HepG2 (cell line): ENCODE measurements around the gene CHMP4B. TPM values are rescaled to one million over a fixed set of nuclear protein-coding genes. Genes with fewer than 3 reads are reported as not detected.
A peak's percentile ranks its signal among the peaks of the same experiment; 100 is the strongest.

Experiments used
- JARID2 ChIP-seq: sonication (generic); formaldehyde crosslinking; IDR thresholded peaks from 2 replicates; pipeline ENCODE4 v1.8.1; 2023; ENCODE audit warnings: missing genetic modification reagents, inconsistent platforms; ENCODE audit not compliant: insufficient replicate concordance
- MIER2 ChIP-seq: IDR thresholded peaks from 2 replicates; pipeline ENCODE4 v1.6.1; 2016; ENCODE audit warnings: missing biosample characterization, missing genetic modification reagents
- NBN ChIP-seq: fragments of 450-650 bp; conservative IDR thresholded peaks from 2 replicates; pipeline ENCODE4 v1.6.1; 2017
- NPAS2 ChIP-seq: sonication (generic); formaldehyde crosslinking; IDR thresholded peaks from 2 replicates; pipeline ENCODE4 v1.8.0; 2022; ENCODE audit warnings: mild to moderate bottlenecking, missing genetic modification reagents, borderline replicate concordance
- SRF ChIP-seq: IDR thresholded peaks from 2 replicates; pipeline ENCODE4 v1.6.1; 2011; ENCODE audit warnings: mild to moderate bottlenecking, low read depth, low read length, moderate library complexity
- TBL1XR1 ChIP-seq: fragments of 150-350 bp; IDR thresholded peaks from 2 replicates; pipeline ENCODE4 v1.6.1; 2014; ENCODE audit warnings: borderline replicate concordance, low read length; ENCODE audit not compliant: partially characterized antibody
- polyA plus RNA-seq, 8 experiments: library from polyadenylated mRNA; depleted of rRNA in 3 of 8; stranded (reverse) in 7 of 8; unstranded in 1 of 8; fragments of >200 nt; fragmentation: Illumina TruSeq in 4 of 8; extraction: Trizol in 4 of 8; gene quantifications; 2 replicates each; pipeline versions ENCODE4 v1.2.1 to v1.2.3, GENCODE V29; 2011 to 2016; ENCODE audit warnings: low read depth in 4 of 8, missing spikeins in 1 of 8, mixed read lengths in 1 of 8; ENCODE audit not compliant: insufficient read depth in 1 of 8
- total RNA-seq, 5 experiments: library from RNA; depleted of rRNA; stranded (reverse); fragments of >200 nt; fragmentation: Illumina TruSeq; extraction: Trizol; gene quantifications; 2 replicates each; pipeline ENCODE4 v1.2.3, GENCODE V29; 2016; ENCODE audit warnings: low read depth in 1 of 5
- TF ChIP-seq, protein P1 (sequence below): sonication (generic); formaldehyde crosslinking; IDR thresholded peaks from 2 replicates; pipeline ENCODE4 v1.4.0; 2020; ENCODE audit warnings: mild to moderate bottlenecking, missing genetic modification reagents
- TF ChIP-seq, protein P2 (sequence below): sonication (generic); formaldehyde crosslinking; IDR thresholded peaks from 2 replicates; pipeline ENCODE4 v1.4.0; 2020; ENCODE audit warnings: missing genetic modification reagents, borderline replicate concordance
- TF ChIP-seq, protein P3 (sequence below), 2 experiments: sonication (generic) in 1 of 2; formaldehyde crosslinking in 1 of 2; IDR thresholded peaks; 2 replicates each; pipeline versions ENCODE4 v1.5.1 to v1.6.1; 2011 to 2020; ENCODE audit warnings: borderline replicate concordance in 1 of 2, low read depth in 1 of 2, low read length in 1 of 2, mild to moderate bottlenecking in 1 of 2, missing genetic modification reagents in 1 of 2, moderate library complexity in 1 of 2
- TF ChIP-seq, protein P4 (sequence below): sonication (generic); formaldehyde crosslinking; IDR thresholded peaks from 2 replicates; pipeline ENCODE4; 2020; ENCODE audit warnings: missing genetic modification reagents, mild to moderate bottlenecking, borderline replicate concordance
- TF ChIP-seq, protein P5 (sequence below): sonication (generic); formaldehyde crosslinking; IDR thresholded peaks from 2 replicates; pipeline ENCODE4 v1.4.0; 2020; ENCODE audit warnings: missing genetic modification reagents

CHMP4B gene
- total and polyA plus RNA-seq, 2 of the 13 experiments (the other 11 are each of a cell fraction or from before 2014, with no cell fraction given) = 40.1 to 45.6 TPM

DNA sequence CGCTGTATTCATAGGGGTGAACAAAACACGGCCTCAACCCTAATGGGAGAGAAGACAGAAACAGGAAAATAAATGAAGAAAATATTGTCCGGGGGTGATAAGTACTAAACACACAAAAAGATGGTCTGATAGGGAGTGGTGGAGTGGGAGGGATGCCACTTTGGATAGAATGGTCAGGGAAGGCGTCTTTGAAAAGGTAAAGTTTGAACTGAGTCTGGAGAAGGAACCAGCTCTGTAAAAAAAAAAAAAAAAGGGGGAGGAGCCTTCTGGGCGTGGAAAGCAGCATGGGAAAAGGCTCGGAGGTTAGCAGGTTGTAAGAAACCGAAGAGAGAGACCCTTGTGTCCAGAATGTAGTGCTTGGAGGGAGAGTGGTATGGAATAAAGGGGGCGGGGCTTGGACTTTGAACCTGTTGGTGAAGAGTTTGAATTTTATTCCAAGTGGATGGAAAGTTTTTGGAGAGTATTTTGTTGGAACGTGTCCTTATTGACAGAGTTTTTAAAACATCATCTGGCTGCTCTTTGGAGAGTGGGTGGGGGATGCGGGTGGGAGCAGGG lies 1.8 kb downstream of the CHMP4B start (continued):
- TF ChIP-seq, protein P1, sequence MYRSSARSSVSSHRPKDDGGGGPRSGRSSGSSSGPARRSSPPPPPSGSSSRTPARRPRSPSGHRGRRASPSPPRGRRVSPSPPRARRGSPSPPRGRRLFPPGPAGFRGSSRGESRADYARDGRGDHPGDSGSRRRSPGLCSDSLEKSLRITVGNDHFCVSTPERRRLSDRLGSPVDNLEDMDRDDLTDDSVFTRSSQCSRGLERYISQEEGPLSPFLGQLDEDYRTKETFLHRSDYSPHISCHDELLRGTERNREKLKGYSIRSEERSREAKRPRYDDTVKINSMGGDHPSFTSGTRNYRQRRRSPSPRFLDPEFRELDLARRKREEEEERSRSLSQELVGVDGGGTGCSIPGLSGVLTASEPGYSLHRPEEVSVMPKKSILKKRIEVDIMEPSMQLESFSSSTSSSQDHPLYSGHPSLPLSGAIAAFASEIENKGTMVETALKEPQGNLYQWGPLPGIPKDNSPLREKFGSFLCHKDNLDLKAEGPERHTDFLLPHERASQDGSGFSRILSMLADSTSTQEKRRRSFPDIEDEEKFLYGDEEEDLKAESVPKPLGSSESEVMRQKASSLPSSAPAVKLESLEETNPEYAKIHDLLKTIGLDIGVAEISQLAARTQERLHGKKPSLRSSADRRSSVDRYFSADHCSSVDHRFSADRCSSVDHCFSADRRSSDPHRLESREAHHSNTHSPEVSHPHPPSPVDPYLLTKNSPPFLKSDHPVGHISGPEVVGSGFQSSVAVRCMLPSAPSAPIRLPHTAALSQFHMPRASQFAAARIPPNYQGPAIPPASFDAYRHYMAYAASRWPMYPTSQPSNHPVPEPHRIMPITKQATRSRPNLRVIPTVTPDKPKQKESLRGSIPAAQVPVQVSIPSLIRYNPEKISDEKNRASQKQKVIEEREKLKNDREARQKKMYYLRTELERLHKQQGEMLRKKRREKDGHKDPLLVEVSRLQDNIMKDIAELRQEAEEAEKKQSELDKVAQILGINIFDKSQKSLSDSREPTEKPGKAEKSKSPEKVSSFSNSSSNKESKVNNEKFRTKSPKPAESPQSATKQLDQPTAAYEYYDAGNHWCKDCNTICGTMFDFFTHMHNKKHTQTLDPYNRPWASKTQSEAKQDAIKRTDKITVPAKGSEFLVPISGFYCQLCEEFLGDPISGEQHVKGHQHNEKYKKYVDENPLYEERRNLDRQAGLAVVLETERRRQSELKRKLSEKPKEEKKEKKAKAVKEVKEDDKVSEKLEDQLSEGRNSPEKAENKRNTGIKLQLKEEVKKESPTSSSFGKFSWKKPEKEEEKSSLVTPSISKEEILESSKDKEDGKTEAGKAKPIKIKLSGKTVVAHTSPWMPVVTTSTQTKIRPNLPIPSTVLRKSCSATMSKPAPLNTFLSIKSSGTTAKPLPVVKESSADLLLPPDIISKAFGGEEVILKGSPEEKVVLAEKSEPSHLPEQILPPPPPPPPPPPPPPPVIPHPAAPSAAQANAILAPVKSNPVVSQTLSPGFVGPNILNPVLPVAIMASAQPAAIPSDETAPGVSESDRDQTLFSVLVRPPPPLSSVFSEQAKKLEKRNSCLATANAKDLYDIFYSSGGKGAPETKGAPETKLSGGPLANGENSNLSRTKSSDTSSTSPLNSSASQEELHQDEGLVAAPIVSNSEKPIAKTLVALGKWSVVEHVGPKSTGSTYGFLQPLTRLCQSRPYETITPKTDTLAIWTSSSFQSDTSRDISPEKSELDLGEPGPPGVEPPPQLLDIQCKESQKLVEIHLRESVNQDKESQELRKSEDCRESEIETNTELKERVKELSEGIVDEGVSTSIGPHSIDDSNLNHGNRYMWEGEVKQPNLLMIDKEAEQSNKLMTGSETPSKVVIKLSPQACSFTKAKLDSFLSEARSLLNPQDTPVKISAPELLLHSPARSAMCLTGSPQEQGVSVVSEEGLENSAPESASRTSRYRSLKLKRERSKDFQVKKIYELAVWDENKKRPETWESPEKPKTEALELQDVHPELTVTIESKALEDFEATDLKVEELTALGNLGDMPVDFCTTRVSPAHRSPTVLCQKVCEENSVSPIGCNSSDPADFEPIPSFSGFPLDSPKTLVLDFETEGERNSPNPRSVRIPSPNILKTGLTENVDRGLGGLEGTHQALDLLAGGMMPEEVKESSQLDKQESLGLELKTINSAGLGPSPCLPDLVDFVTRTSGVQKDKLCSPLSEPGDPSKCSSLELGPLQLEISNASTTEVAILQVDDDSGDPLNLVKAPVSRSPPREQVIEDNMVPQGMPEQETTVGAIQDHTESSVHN (CRISPR knock-in tag) = no peak
- TF ChIP-seq NBN (no peak), TBL1XR1 (no peak), MIER2 (CRISPR knock-in tag) (0 out of 2 replicates have a peak, but pooled peaks have one; percentile 20), NPAS2 (CRISPR knock-in tag) (no peak), JARID2 (CRISPR knock-in tag) (peak; percentile 59), SRF (no peak)
- TF ChIP-seq, protein P2, sequence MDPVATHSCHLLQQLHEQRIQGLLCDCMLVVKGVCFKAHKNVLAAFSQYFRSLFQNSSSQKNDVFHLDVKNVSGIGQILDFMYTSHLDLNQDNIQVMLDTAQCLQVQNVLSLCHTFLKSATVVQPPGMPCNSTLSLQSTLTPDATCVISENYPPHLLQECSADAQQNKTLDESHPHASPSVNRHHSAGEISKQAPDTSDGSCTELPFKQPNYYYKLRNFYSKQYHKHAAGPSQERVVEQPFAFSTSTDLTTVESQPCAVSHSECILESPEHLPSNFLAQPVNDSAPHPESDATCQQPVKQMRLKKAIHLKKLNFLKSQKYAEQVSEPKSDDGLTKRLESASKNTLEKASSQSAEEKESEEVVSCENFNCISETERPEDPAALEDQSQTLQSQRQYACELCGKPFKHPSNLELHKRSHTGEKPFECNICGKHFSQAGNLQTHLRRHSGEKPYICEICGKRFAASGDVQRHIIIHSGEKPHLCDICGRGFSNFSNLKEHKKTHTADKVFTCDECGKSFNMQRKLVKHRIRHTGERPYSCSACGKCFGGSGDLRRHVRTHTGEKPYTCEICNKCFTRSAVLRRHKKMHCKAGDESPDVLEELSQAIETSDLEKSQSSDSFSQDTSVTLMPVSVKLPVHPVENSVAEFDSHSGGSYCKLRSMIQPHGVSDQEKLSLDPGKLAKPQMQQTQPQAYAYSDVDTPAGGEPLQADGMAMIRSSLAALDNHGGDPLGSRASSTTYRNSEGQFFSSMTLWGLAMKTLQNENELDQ (CRISPR knock-in tag) = no peak
- TF ChIP-seq, protein P3, sequence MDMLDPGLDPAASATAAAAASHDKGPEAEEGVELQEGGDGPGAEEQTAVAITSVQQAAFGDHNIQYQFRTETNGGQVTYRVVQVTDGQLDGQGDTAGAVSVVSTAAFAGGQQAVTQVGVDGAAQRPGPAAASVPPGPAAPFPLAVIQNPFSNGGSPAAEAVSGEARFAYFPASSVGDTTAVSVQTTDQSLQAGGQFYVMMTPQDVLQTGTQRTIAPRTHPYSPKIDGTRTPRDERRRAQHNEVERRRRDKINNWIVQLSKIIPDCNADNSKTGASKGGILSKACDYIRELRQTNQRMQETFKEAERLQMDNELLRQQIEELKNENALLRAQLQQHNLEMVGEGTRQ (IDR thresholded peaks at IDR 0.05; ENCODE audit: low read depth, low read length) = no peak
- TF ChIP-seq, protein P3 (CRISPR knock-in tag; IDR thresholded peaks at IDR 0.05; ENCODE audit: borderline replicate concordance) = no peak
- TF ChIP-seq, protein P4, sequence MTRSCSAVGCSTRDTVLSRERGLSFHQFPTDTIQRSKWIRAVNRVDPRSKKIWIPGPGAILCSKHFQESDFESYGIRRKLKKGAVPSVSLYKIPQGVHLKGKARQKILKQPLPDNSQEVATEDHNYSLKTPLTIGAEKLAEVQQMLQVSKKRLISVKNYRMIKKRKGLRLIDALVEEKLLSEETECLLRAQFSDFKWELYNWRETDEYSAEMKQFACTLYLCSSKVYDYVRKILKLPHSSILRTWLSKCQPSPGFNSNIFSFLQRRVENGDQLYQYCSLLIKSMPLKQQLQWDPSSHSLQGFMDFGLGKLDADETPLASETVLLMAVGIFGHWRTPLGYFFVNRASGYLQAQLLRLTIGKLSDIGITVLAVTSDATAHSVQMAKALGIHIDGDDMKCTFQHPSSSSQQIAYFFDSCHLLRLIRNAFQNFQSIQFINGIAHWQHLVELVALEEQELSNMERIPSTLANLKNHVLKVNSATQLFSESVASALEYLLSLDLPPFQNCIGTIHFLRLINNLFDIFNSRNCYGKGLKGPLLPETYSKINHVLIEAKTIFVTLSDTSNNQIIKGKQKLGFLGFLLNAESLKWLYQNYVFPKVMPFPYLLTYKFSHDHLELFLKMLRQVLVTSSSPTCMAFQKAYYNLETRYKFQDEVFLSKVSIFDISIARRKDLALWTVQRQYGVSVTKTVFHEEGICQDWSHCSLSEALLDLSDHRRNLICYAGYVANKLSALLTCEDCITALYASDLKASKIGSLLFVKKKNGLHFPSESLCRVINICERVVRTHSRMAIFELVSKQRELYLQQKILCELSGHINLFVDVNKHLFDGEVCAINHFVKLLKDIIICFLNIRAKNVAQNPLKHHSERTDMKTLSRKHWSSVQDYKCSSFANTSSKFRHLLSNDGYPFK (CRISPR knock-in tag) = no peak
- TF ChIP-seq, protein P5, sequence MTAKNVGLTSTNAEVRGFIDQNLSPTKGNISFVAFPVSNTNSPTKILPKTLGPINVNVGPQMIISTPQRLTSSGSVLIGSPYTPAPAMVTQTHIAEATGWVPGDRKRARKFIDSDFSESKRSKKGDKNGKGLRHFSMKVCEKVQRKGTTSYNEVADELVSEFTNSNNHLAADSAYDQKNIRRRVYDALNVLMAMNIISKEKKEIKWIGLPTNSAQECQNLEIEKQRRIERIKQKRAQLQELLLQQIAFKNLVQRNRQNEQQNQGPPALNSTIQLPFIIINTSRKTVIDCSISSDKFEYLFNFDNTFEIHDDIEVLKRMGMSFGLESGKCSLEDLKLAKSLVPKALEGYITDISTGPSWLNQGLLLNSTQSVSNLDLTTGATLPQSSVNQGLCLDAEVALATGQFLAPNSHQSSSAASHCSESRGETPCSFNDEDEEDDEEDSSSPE = no peak
